IPS-11a (cell line): ENCODE data around the gene KCND1.
A peak's percentile ranks its signal among the peaks of the same experiment; 100 is the strongest.

Source experiments
- H3K4me3 ChIP-seq: one replicate; pipeline ENCODE4 v1.5.1; 2013; ENCODE audit warnings: low read depth, low read length, control low read depth

Gene KCND1

GRCh38 chrX:48914593-48915493 is 56.8 kb downstream of the KCND1 start:
- H3K4me3 ChIP-seq = no peak overlapping the region

DNA sequence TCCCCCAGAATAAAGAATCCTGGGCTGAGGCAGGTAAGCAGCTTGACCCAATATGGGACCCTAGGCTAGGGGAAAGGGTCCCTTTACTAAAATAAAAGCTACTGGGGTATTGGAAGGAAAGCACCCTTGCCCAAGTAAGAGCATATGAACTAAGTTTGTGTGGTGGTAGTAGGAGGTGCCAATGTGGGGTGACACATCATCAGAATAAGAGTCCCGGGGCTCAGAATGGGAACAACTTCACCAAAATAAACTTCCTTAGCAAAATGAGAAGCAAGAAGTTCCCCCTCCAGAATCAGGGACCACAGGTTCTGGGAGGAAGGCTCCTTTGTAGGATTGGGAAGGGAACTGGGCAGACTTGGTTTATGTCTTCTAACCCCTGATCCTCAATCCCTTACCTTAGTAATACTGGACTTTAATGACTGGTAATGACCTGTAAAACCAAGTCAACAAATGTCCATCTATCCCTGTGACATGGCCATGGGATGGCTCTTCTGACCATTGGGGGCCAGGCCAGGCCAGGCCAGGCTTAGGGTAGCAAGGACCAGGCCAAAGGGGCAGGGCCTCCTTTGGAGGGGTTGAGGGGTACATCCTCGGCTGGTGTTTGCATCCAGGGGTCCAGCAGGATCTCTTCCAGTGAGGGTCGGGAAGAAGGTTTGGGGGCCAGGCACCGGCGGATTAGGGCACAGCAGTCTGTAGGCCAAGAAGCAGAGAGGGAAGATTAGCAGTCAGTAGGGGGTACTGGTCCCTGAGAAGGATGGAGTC is 57.9 kb downstream of the KCND1 start:
- H3K4me3 ChIP-seq = no peak overlapping the region

DNA sequence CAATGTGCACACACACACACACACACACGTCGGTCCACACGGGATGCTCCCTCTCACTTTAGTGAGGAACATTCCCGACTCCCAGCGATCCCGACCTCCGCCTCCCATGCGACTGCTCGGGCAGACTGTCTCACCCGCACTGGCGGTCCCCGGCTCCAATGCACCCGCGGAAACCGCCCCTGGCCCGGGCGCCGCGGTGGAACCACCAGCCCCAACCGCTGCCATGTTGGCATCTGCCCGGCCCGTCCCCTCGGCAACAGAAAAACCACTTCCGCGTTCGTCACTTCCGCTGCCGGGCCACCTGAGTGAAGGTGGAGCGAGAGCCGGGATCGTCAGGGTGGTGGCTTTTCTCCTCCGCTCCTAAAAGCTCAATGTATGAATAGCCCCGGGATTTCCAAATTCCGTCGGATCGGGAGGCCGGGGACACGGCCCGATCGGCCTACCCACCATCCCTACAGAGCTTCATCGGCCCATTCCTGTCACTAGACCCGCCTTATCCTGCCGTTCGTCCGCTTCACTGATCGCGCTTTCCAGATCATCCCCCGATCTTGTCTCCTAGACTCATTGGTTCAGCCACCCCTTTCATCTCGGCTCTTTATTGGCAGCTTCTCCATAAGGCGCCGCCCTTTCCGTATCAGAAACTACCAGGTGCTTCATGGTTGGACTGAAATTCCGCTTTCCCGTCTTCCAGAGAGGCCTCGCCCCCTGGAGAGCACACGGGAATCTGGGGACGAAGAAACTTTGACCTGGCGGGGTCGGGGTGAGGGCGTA is 60.0 kb downstream of the KCND1 start, which contains the start of gene SLC35A2:
Gene SLC35A2 (minus strand): TSS at position 235 of the 771 bp plus-strand sequence. CDS start 10 bp downstream, at position 225.
- H3K4me3 ChIP-seq = peak within 1 kb of the TSS; percentile 60
